Naive thymus-derived CD8-positive, alpha-beta T cell (primary cell): ENCODE data around the gene MPPED1. TPM values are rescaled to one million over a fixed set of nuclear protein-coding genes. Genes with fewer than 3 reads are reported as not detected.
A peak's percentile ranks its signal among the peaks of the same experiment; 100 is the strongest.

Experiments
- ATAC-seq, 2 donors: fragments of 150-1000 bp; cut with Tn5 transposase in 1 of 2; sonication (Bioruptor Pico), chemical (Tn5 transposase) in 1 of 2; 1 replicate in 1 of 2; 2 replicates in 1 of 2; pipeline ENCODE4 v1.10.0; 2021; ENCODE audit warnings: mild to moderate bottlenecking in 2 of 2, moderate library complexity in 2 of 2
- POLR2A ChIA-PET: fragments of 350-600 bp; sonication (Branson Sonifier 250); formaldehyde crosslinking; loops from one replicate; lab custom pipeline; 2021; ENCODE audit warnings: antibody characterized with exemption; lab: Charles Lee
- DNase-seq, 10 donors: peaks; one replicate each; pipeline versions ENCODE4 v3.0.0 to v3.0.0-alpha.2; 2020 to 2022
- H3K27ac Mint-ChIP-seq, 10 donors: one replicate each; pipeline ENCODE4 v1.8.0; 2020 to 2022; ENCODE audit warnings: mild to moderate bottlenecking in 10 of 10, mixed read lengths in 10 of 10, moderate library complexity in 4 of 10, inconsistent platforms in 1 of 10
- H3K27me3 Mint-ChIP-seq, 5 donors: one replicate each; pipeline ENCODE4 v1.8.0; 2021 to 2022; ENCODE audit warnings: mixed read lengths in 5 of 5
- H3K36me3 Mint-ChIP-seq, 3 donors: one replicate each; pipeline ENCODE4 v1.8.0; 2020 to 2022; ENCODE audit warnings: mixed read lengths in 3 of 3, mild to moderate bottlenecking in 2 of 3, inconsistent platforms in 1 of 3
- H3K4me1 Mint-ChIP-seq, 4 donors: one replicate each; pipeline ENCODE4 v1.8.0; 2021 to 2022; ENCODE audit warnings: mixed read lengths in 4 of 4
- H3K4me3 Mint-ChIP-seq, 10 donors: one replicate each; pipeline ENCODE4 v1.8.0; 2020 to 2022; ENCODE audit warnings: mild to moderate bottlenecking in 10 of 10, mixed read lengths in 10 of 10, moderate library complexity in 6 of 10, inconsistent platforms in 1 of 10
- H3K9me3 Mint-ChIP-seq, 9 donors: one replicate each; pipeline ENCODE4 v1.8.0; 2020 to 2022; ENCODE audit warnings: mixed read lengths in 9 of 9, mild to moderate bottlenecking in 3 of 9, inconsistent platforms in 1 of 9, moderate library complexity in 1 of 9
- polyA plus RNA-seq, 3 donors: library from polyadenylated mRNA; unstranded; fragments of 300-500 nt; fragmentation: Illumina TruSeq; gene quantifications; one replicate each; pipeline ENCODE4 v1.2.3, GENCODE V29; 2021
- total RNA-seq, 8 experiments: library from RNA in 2 of 8; stranded (reverse) in 2 of 8; gene quantifications; one replicate each; pipeline ENCODE4 v1.2.3 and lab custom pipeline; 2021 to 2026

MPPED1 gene
- total and polyA plus RNA-seq, 5 experiments from 2014 or later: 0.03 TPM; not detected in 4

- Mint-ChIP-seq H3K36me3 (no peaks in the 10 kb centered on the region), H3K4me3 (no peak overlapping the region), H3K4me1 (peaks cover 4 to 17% (median 11%) of the 10 kb centered on the region in 4 donors), H3K27me3 (peaks cover 3 to 31% (median 20%) of the 10 kb centered on the region in 5 donors), H3K9me3 (no peaks in the 10 kb centered on the region), H3K27ac (no peak overlapping the region)
- ATAC-seq: no peak
- DNase-seq: no peak
- POLR2A ChIA-PET: no interaction called here
Measured at GRCh38 chr22:43384863-43385262, 27.0 kb upstream of the MPPED1 start.

- H3K4me3 Mint-ChIP-seq: peak overlapping the region in 4 of 10 donors; percentile 9 to 67 (median 34)
- POLR2A ChIA-PET: no interaction called here
Measured at GRCh38 chr22:43385770-43386641, 25.8 kb upstream of the MPPED1 start.

GRCh38 chr22:43387815-43388214 lies 24.0 kb upstream of the MPPED1 start:
- Mint-ChIP-seq H3K4me3 (no peak overlapping the region), H3K4me1 (peaks cover 4 to 11% (median 6%) of the 10 kb centered on the region in 4 donors), H3K36me3 (no peaks in the 10 kb centered on the region), H3K27me3 (peaks cover 3 to 25% (median 20%) of the 10 kb centered on the region in 5 donors), H3K27ac (no peak overlapping the region), H3K9me3 (no peaks in the 10 kb centered on the region)
- DNase-seq (no peak), ATAC-seq (no peak)
- POLR2A ChIA-PET: no interaction called here

More at GRCh38 chr22:43385770-43386641, 25.8 kb upstream of the MPPED1 start:
- Mint-ChIP-seq H3K36me3 (no peaks in the 10 kb centered on the region), H3K9me3 (no peaks in the 10 kb centered on the region), H3K4me1 (peaks cover 4 to 17% (median 11%) of the 10 kb centered on the region in 4 donors), H3K27ac (peak overlapping the region in 2 of 10 donors; percentile 48 to 51), H3K27me3 (peaks cover 3 to 26% (median 20%) of the 10 kb centered on the region in 5 donors)
- DNase-seq (peak; percentile 30 to 81 (median 66)), ATAC-seq (peak; percentile 86 to 95)

DNA sequence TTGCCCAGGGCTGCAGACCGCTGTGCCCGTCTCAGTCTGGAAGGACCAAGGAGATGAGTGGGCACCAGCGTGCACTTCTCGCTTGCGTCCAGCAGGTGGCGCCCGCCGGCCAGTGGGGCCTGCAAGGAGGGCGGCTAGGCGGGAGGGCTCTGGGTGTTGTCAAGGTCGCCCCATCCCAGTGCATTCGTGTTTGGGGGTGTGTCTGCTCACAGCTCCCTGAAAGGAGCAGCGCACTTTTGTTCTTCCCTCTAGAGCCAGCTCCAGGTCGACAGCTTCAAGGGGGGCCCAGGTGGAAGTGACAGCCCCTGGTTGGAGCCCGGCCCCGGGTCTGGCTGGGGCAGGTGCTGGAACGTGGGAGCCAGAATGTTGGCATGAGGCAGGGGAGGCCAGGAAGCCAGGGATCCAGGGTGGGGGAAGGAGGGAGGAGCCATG lies 23.4 kb upstream of the MPPED1 start:
- Mint-ChIP-seq H3K4me3 (no peak overlapping the region), H3K27me3 (peaks cover 3 to 25% (median 20%) of the 10 kb centered on the region in 5 donors), H3K36me3 (no peaks in the 10 kb centered on the region), H3K9me3 (no peaks in the 10 kb centered on the region), H3K4me1 (peaks cover 4 to 11% (median 6%) of the 10 kb centered on the region in 4 donors), H3K27ac (no peak overlapping the region)
- POLR2A ChIA-PET: no interaction called here
- ATAC-seq: peak; percentile 73 to 79
- DNase-seq: peak; percentile 40 to 84 (median 68)

DNA sequence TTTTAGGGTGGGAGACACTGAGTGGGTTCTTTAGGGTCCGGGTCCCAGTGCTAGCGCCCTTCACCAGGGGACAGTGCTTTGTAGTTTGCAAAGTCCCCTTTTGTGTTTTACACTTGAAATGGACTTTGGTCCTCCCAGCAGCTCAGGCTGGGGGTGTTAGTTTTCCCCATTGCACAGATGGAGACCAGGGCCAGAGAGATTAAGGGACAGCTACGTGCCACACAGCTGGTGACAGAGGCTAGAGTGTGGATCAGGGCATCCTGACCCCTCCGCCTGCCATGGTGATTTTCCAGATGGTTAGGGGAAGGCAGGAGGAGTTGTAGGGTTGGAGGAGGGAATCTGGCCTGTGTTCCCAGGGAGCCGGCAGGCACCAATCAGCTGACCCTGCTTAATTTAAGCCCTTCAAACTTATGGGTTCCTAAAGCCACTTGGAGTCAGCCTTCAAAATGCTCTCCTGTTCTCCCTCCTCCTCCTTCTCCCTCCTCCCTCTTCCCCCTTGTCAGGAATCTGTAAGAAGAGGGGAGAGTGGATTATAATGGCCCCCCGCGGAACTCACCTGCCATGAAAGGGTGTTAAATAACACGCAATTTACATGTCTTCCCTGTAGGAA lies 22.5 kb upstream of the MPPED1 start:
- Mint-ChIP-seq H3K9me3 (no peaks in the 10 kb centered on the region), H3K27ac (no peak overlapping the region), H3K4me1 (peaks cover 4 to 11% (median 6%) of the 10 kb centered on the region in 4 donors), H3K27me3 (peaks cover 5 to 25% (median 20%) of the 10 kb centered on the region in 5 donors), H3K36me3 (no peaks in the 10 kb centered on the region), H3K4me3 (no peak overlapping the region)
- DNase-seq (no peak), ATAC-seq (no peak)
- POLR2A ChIA-PET: no interaction called here

DNA sequence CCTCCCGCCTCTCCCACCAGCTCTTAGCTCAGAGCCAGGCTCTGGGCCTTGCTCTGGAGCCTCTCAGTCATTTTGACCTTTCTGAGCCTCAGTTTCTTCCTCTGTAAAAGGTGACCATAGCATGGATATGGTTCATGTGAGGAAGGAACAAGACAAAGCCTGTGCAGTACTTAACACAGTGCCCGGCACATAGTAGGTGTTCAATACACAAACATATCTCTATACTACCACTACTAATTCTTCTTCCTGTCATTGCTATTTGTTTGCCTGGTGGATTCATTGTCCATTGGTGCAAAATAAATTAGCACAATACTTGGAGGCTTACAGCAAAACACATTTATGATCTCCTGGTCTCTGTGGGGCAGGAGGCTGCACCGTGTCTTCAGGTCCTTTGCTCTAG lies 21.6 kb upstream of the MPPED1 start:
- H3K4me3 Mint-ChIP-seq: no peak overlapping the region
- ATAC-seq: no peak
- no peak overlapping the region for H3K27ac Mint-ChIP-seq
- DNase-seq: no peak
- peaks cover 4 to 11% (median 6%) of the 10 kb centered on the region in 4 donors for H3K4me1 Mint-ChIP-seq
- H3K9me3 Mint-ChIP-seq: no peaks in the 10 kb centered on the region
- H3K36me3 Mint-ChIP-seq: no peaks in the 10 kb centered on the region
- POLR2A ChIA-PET: no interaction called here
- H3K27me3 Mint-ChIP-seq: peaks cover 5 to 25% (median 16%) of the 10 kb centered on the region in 5 donors

- ATAC-seq (no peak), DNase-seq (no peak)
- Mint-ChIP-seq H3K9me3 (no peaks in the 10 kb centered on the region), H3K4me3 (no peak overlapping the region), H3K4me1 (peaks cover 2 to 8% (median 4%) of the 10 kb centered on the region in 4 donors), H3K27me3 (peaks cover 5 to 25% (median 16%) of the 10 kb centered on the region in 5 donors), H3K27ac (no peak overlapping the region), H3K36me3 (no peaks in the 10 kb centered on the region)
- POLR2A ChIA-PET: no interaction called here
Measured at GRCh38 chr22:43390872-43391271, 20.9 kb upstream of the MPPED1 start.

- peak overlapping the region in 1 of 10 donors; percentile 72 for H3K27ac Mint-ChIP-seq
- DNase-seq: no peak
- POLR2A ChIA-PET: no interaction called here
- H3K4me1 Mint-ChIP-seq: peaks cover 0 to 7% (median 4%) of the 10 kb centered on the region in 4 donors
- H3K27me3 Mint-ChIP-seq: peaks cover 5 to 21% (median 14%) of the 10 kb centered on the region in 5 donors
- no peaks in the 10 kb centered on the region for H3K9me3 Mint-ChIP-seq
- no peak for ATAC-seq
- H3K4me3 Mint-ChIP-seq: no peak overlapping the region
- H3K36me3 Mint-ChIP-seq: no peaks in the 10 kb centered on the region
Measured at GRCh38 chr22:43391306-43391705, 20.5 kb upstream of the MPPED1 start.

GRCh38 chr22:43392385-43392989 lies 19.3 kb upstream of the MPPED1 start:
- ATAC-seq (no peak), DNase-seq (no peak)
- Mint-ChIP-seq H3K9me3 (no peaks in the 10 kb centered on the region), H3K4me3 (no peak overlapping the region), H3K27ac (no peak overlapping the region), H3K36me3 (no peaks in the 10 kb centered on the region), H3K27me3 (peaks cover 5 to 13% (median 7%) of the 10 kb centered on the region in 5 donors), H3K4me1 (peaks cover 0 to 6% (median 3%) of the 10 kb centered on the region in 4 donors)
- POLR2A ChIA-PET: no interaction called here

GRCh38 chr22:43393132-43393843 lies 18.5 kb upstream of the MPPED1 start:
- Mint-ChIP-seq H3K27ac (no peak overlapping the region), H3K27me3 (peaks cover 2 to 7% (median 3%) of the 10 kb centered on the region in 5 donors), H3K4me3 (no peak overlapping the region), H3K36me3 (no peaks in the 10 kb centered on the region), H3K4me1 (peaks cover 0 to 4% (median under 1%) of the 10 kb centered on the region in 4 donors), H3K9me3 (no peaks in the 10 kb centered on the region)
- POLR2A ChIA-PET: no interaction called here
- DNase-seq (no peak), ATAC-seq (no peak)

GRCh38 chr22:43393844-43394474 lies 17.9 kb upstream of the MPPED1 start:
- Mint-ChIP-seq H3K27me3 (peaks cover 2 to 8% (median 3%) of the 10 kb centered on the region in 5 donors), H3K9me3 (no peaks in the 10 kb centered on the region), H3K27ac (peak overlapping the region in 1 of 10 donors; percentile 76), H3K36me3 (no peaks in the 10 kb centered on the region), H3K4me1 (no peaks in the 10 kb centered on the region), H3K4me3 (no peak overlapping the region)
- DNase-seq: no peak
- no peak for ATAC-seq
- POLR2A ChIA-PET: no interaction called here
